MCF 10A (cell line): ENCODE measurements around the gene MIF4GD. TPM values are rescaled to one million over a fixed set of nuclear protein-coding genes. Genes with fewer than 3 reads are reported as not detected.

Source experiments
- BruUV-seq: library from RNA; stranded (reverse); fragments of 400-500 nt; replicated peaks from 2 replicates; lab custom pipeline; 2021; lab: Mats Ljungman, UMichigan
- CTCF ChIA-PET: fragments of 300-600 bp; sonication (Branson Sonifier 250); formaldehyde crosslinking; extraction: SDS; loops from one replicate; lab custom pipeline; 2021; ENCODE audit warnings: antibody characterized with exemption, inconsistent platforms; lab: Yijun Ruan, JAX
- POLR2A ChIA-PET: fragments of 300-600, 350-650 bp; sonication (Branson Sonifier 250); formaldehyde crosslinking; extraction: SDS; loops from one replicate; lab custom pipeline; 2020; ENCODE audit warnings: antibody characterized with exemption, inconsistent platforms; lab: Yijun Ruan, JAX
- DNase-seq: peaks from one replicate; pipeline ENCODE4 v3.0.0-alpha.2; 2018; ENCODE audit not compliant: unreplicated experiment
- H3K27ac Mint-ChIP-seq: one replicate; pipeline ENCODE4 v1.8.0; 2022; ENCODE audit warnings: mild to moderate bottlenecking, low read depth, mixed read lengths; ENCODE audit not compliant: unreplicated experiment
- H3K27me3 Mint-ChIP-seq: one replicate; pipeline ENCODE4 v1.8.0; 2022; ENCODE audit warnings: mixed read lengths; ENCODE audit not compliant: insufficient read depth, unreplicated experiment
- H3K36me3 Mint-ChIP-seq: one replicate; pipeline ENCODE4 v1.8.0; 2022; ENCODE audit warnings: mild to moderate bottlenecking, moderate library complexity, mixed read lengths; ENCODE audit not compliant: insufficient read depth, unreplicated experiment
- H3K4me1 Mint-ChIP-seq: one replicate; pipeline ENCODE4 v1.8.0; 2022; ENCODE audit warnings: mixed read lengths; ENCODE audit not compliant: insufficient read depth, unreplicated experiment
- H3K4me3 Mint-ChIP-seq: one replicate; pipeline ENCODE4 v1.8.0; 2022; ENCODE audit warnings: mild to moderate bottlenecking, moderate library complexity, mixed read lengths; ENCODE audit not compliant: unreplicated experiment
- H3K9me3 Mint-ChIP-seq: one replicate; pipeline ENCODE4 v1.8.0; 2022; ENCODE audit warnings: mixed read lengths; ENCODE audit not compliant: unreplicated experiment
- CTCF ChIP-seq: fragments of 200-600 bp; IDR thresholded peaks from one replicate; pipeline ENCODE4 v1.8.0; 2022; ENCODE audit warnings: antibody characterized with exemption, mild to moderate bottlenecking; ENCODE audit not compliant: unreplicated experiment
- intact Hi-C: fragments of 100-400 bp; cut with micrococcal nuclease; formaldehyde crosslinking; loops from 2 replicates; pipeline ENCODE4 v1.14.1; 2022
- total RNA-seq: library from RNA; stranded (reverse); gene quantifications from 2 replicates; pipeline ENCODE4 v1.2.3, GENCODE V29; 2022

The MIF4GD gene
- total RNA-seq, 1 experiment from 2014 or later, result 23.3 TPM

GRCh38 chr17:75237100-75238014, 33.7 kb downstream of the MIF4GD start:
- H3K9me3 Mint-ChIP-seq, result no peaks in the 10 kb centered on the region
- DNase-seq, result no peak
- intact Hi-C loops, result loop anchor here (1.0 kb wide), 1 partner anchor 123 kb away; no protein-coding TSS in a partner anchor
- no peak overlapping the region for H3K27ac Mint-ChIP-seq
- H3K36me3 Mint-ChIP-seq, result peaks cover 62% of the 10 kb centered on the region
- POLR2A ChIA-PET, result interaction anchor here (0.5 to 1.4 kb wide), 6 partner anchors 9 to 198 kb away, joined by 3 to 4 read pairs (median 3); partner anchors contain the start of gene GGA3
- peaks cover 5% of the 10 kb centered on the region for H3K4me1 Mint-ChIP-seq
- H3K4me3 Mint-ChIP-seq, result no peak overlapping the region
- CTCF ChIA-PET, result interaction anchor here (0.6 to 1.6 kb wide), 9 partner anchors 7 to 453 kb away, joined by 3 to 8 read pairs (median 3); no protein-coding TSS in a partner anchor
- TSS peak; percentile 8 for BruUV-seq
- H3K27me3 Mint-ChIP-seq, result no peaks in the 10 kb centered on the region
- no peak for TF ChIP-seq CTCF

- TF ChIP-seq CTCF, result no peak
- H3K9me3 Mint-ChIP-seq, result no peaks in the 10 kb centered on the region
- peaks cover 68% of the 10 kb centered on the region for H3K36me3 Mint-ChIP-seq
- ChIA-PET POLR2A (no interaction called here), CTCF (no interaction called here)
- H3K4me1 Mint-ChIP-seq, result no peaks in the 10 kb centered on the region
- intact Hi-C loops, result no loop called here
- no TSS peak for BruUV-seq
- no peak for DNase-seq
- H3K27me3 Mint-ChIP-seq, result no peaks in the 10 kb centered on the region
- no peak overlapping the region for H3K27ac Mint-ChIP-seq
- no peak overlapping the region for H3K4me3 Mint-ChIP-seq
These were observed 38.2 kb downstream of the MIF4GD start for GRCh38 chr17:75232786-75233185.

GRCh38 chr17:75231741-75232464, 39.1 kb downstream of the MIF4GD start:
- Mint-ChIP-seq H3K9me3 (no peaks in the 10 kb centered on the region), H3K36me3 (peaks cover 70% of the 10 kb centered on the region)
- POLR2A ChIA-PET, result interaction anchor here (0.5 to 1.9 kb wide), 3 partner anchors 10 to 66 kb away, joined by 3 to 5 read pairs (median 3); partner anchors contain the start of gene NUP85

More at GRCh38 chr17:75231741-75232464, 39.1 kb downstream of the MIF4GD start:
- H3K27ac Mint-ChIP-seq, result no peak overlapping the region
- no peaks in the 10 kb centered on the region for H3K27me3 Mint-ChIP-seq
- no peak overlapping the region for H3K4me3 Mint-ChIP-seq
- CTCF ChIA-PET, result interaction anchor here (0.6 to 0.7 kb wide), 2 partner anchors 20 to 292 kb away, joined by 3 to 4 read pairs; no protein-coding TSS in a partner anchor
- DNase-seq, result no peak
- no peaks in the 10 kb centered on the region for H3K4me1 Mint-ChIP-seq
- no TSS peak for BruUV-seq
- intact Hi-C loops, result no loop called here
- no peak for TF ChIP-seq CTCF
